Measurements from ENCODE around the gene RPH3AL. TPM values are rescaled to one million over a fixed set of nuclear protein-coding genes. Genes with fewer than 3 reads are reported as not detected.
A peak's percentile ranks its signal among the peaks of the same experiment; 100 is the strongest.

The RPH3AL gene
- total and polyA plus RNA-seq, 7 experiments from 2014 or later: 0.84 to 19.6 (median 4.3) TPM

DNA sequence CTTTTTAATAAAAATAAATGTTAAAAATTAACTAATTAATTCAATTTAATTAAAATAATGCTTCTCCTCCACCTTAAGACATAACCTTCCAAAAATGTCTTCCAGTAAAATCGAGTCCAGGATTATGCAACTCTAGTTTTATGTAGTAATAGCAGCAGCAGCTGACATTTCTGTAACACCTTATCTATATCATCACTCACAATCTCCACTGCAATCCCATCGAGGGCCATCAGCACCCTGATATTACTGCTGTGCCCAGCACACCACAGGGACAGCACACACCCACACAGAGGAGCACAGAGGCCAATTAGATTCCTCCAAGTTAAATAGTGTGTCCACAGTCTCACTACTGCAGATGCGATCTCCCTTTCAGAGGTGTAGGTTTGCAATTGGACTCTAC is 2.9 kb downstream of the RPH3AL start:
- no peaks in the 10 kb centered on the region for H3K36me3 Mint-ChIP-seq
- POLR2A ChIA-PET: no interaction called here
- intact Hi-C loops (cut with micrococcal nuclease): no loop called here

DNA sequence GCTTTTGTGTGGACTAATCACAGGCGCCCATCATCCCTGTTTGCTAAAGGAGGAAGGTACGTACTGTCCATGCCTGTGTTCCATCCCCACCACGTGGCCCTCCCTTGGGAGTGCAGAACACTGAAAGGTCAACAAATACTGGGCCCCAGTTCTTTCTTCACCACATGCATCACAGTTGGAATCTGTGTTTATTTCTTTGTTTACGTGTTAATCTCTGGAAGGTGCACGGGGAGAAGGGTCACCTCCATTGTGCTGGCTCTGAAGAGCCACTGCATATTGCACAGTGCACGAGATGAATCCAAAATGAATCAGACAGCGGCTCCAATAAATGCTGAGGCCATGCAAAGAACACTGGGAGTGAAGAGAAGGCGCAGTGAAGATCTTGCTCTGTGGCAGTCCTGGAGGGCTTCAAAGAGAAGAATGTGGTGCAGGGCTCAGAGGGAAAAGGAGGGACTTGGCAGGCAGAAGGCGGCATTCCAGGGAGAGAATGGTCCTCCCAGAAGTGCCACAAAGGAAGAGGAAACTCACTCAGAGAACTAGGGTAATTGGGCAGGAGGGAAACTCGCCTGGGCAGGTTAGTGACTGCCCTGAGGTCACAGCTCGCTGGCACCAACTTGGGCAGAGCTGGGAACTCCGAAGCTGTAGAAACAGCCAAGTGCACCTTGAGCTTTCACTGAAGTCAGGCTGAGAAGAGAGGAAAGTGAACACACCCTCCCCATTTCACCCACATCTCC is 3.7 kb downstream of the RPH3AL start:
- H3K4me3 ChIP-seq (ENCODE audit: low read length): no peak overlapping the region
- ChIA-PET CTCF (no interaction called here), POLR2A (interaction anchor here (0.7 kb wide), 1 partner anchor 15 kb away, joined by 3 read pairs; no protein-coding TSS in a partner anchor)
- H3K9me3 ChIP-seq (ENCODE audit: control insufficient read depth in 2 of 3, low read length in 3 of 3): no peaks in the 10 kb centered on the region
- DNase-seq (no peak), ATAC-seq (no peak)
- intact Hi-C loops (cut with micrococcal nuclease): no loop called here
- H3K27me3 ChIP-seq (ENCODE audit: control insufficient read depth in 2 of 2, insufficient read depth in 2 of 2, low read length in 2 of 2): no peaks in the 10 kb centered on the region
- peaks cover 0 to 8% (median 0%) of the 10 kb centered on the region in 11 donors for H3K9me3 Mint-ChIP-seq
- peaks cover 0 to 7% (median 5%) of the 10 kb centered on the region in 5 donors for H3K36me3 Mint-ChIP-seq
- H3K27me3 Mint-ChIP-seq: no peaks in the 10 kb centered on the region
- H3K4me3 Mint-ChIP-seq: no peak overlapping the region
- H3K36me3 ChIP-seq (ENCODE audit: control insufficient read depth in 2 of 3, insufficient read depth in 3 of 3, low read length in 3 of 3): no peaks in the 10 kb centered on the region
- H3K4me1 ChIP-seq (ENCODE audit: control insufficient read depth in 2 of 2, insufficient read depth in 2 of 2, low read length in 2 of 2): no peaks in the 10 kb centered on the region
- no peak overlapping the region for H3K27ac Mint-ChIP-seq
- peaks cover 0 to 16% (median 4%) of the 10 kb centered on the region in 7 donors for H3K4me1 Mint-ChIP-seq
- H3K27ac ChIP-seq (ENCODE audit: low read depth, low read length): no peak overlapping the region

More for the DNA sequence above, 2.9 kb downstream of the RPH3AL start:
- H3K27me3 ChIP-seq (ENCODE audit: control insufficient read depth in 2 of 2, insufficient read depth in 2 of 2, low read length in 2 of 2): no peaks in the 10 kb centered on the region
- Mint-ChIP-seq H3K4me1 (peaks cover 0 to 16% (median 4%) of the 10 kb centered on the region in 7 donors), H3K27me3 (no peaks in the 10 kb centered on the region), H3K27ac (peak overlapping the region in 1 of 9 donors; percentile 36), H3K9me3 (no peaks in the 10 kb centered on the region), H3K4me3 (no peak overlapping the region)
- CTCF ChIA-PET: no interaction called here
- no peaks in the 10 kb centered on the region for H3K36me3 ChIP-seq (ENCODE audit: control insufficient read depth in 2 of 3, insufficient read depth in 3 of 3, low read length in 3 of 3)
- H3K4me1 ChIP-seq (ENCODE audit: control insufficient read depth in 2 of 2, insufficient read depth in 2 of 2, low read length in 2 of 2): no peaks in the 10 kb centered on the region
- no peak overlapping the region for H3K27ac ChIP-seq (ENCODE audit: low read depth, low read length)
- no peak overlapping the region for H3K4me3 ChIP-seq (ENCODE audit: low read length)
- no peak for DNase-seq
- no peaks in the 10 kb centered on the region for H3K9me3 ChIP-seq (ENCODE audit: control insufficient read depth in 2 of 3, low read length in 3 of 3)
- no peak for ATAC-seq

DNA sequence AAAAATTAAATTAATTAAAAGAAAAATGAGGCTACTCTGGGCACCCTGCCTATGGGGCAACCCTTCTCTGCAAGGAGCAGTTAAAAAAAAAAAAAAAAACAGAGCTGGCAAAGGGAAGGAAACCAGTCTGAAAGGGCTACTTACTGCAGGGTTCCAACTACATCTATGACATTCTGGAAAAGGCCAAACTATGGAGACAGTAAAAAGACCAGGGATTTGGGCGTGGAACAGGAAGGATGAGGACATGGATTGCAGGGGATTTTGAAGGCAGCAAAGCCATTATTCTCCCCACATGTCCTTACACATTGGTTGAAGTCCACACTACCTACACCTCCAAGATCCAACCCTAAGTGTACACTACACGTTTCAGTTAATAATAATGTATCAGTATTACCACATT is 4.6 kb downstream of the RPH3AL start:
- peaks cover 0 to 10% (median 0%) of the 10 kb centered on the region in 11 donors for H3K9me3 Mint-ChIP-seq
- DNase-seq: no peak
- H3K36me3 ChIP-seq (ENCODE audit: control insufficient read depth in 2 of 3, insufficient read depth in 3 of 3, low read length in 3 of 3): no peaks in the 10 kb centered on the region
- no peak for ATAC-seq
- no peak overlapping the region for H3K4me3 ChIP-seq (ENCODE audit: low read length)
- H3K9me3 ChIP-seq (ENCODE audit: control insufficient read depth in 2 of 3, low read length in 3 of 3): no peaks in the 10 kb centered on the region
- ChIA-PET CTCF (no interaction called here), POLR2A (interaction anchor here (0.6 kb wide), 1 partner anchor 46 kb away, joined by 3 read pairs; no protein-coding TSS in a partner anchor)
- H3K4me1 Mint-ChIP-seq: peaks cover 0 to 13% (median 2%) of the 10 kb centered on the region in 7 donors
- intact Hi-C loops (cut with micrococcal nuclease): no loop called here
- no peak overlapping the region for H3K4me3 Mint-ChIP-seq
- peaks cover 0 to 7% (median 5%) of the 10 kb centered on the region in 5 donors for H3K36me3 Mint-ChIP-seq
- no peaks in the 10 kb centered on the region for H3K27me3 ChIP-seq (ENCODE audit: control insufficient read depth in 2 of 2, insufficient read depth in 2 of 2, low read length in 2 of 2)
- H3K27ac Mint-ChIP-seq: no peak overlapping the region
- no peaks in the 10 kb centered on the region for H3K27me3 Mint-ChIP-seq
- no peaks in the 10 kb centered on the region for H3K4me1 ChIP-seq (ENCODE audit: control insufficient read depth in 2 of 2, insufficient read depth in 2 of 2, low read length in 2 of 2)
- no peak overlapping the region for H3K27ac ChIP-seq (ENCODE audit: low read depth, low read length)

DNA sequence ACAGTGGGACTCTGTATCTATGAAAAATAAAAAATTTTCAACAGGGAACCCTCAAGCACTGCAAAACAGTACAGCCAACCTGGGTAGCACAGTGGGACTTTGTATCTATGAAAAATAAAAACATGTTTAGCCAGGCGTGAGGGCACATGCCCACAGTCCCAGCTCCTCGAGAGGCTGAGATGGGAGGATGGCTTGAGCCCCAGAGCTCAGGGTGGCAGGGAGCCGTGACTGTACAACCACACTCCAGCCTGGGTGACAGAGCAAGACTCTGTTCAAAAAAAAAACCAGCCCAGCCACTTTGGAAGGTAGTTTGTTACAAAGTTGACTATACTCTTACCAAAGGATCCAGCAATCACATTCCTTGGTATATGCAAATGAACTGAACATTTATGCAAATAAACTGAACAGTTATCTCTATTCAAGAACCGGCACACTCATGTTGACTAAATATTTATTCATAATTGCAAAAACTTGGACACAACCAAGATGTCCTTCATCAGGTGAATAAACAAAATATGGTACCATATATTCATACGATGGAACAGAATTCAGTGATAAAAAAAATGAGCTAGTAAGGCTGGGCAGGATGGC is 5.2 kb downstream of the RPH3AL start:
- intact Hi-C loops (cut with micrococcal nuclease): no loop called here
- ATAC-seq (no peak), DNase-seq (no peak)
- Mint-ChIP-seq H3K36me3 (peaks cover 0 to 7% (median 5%) of the 10 kb centered on the region in 5 donors), H3K27me3 (no peaks in the 10 kb centered on the region), H3K27ac (no peak overlapping the region), H3K4me1 (peaks cover 0 to 12% (median 0%) of the 10 kb centered on the region in 7 donors), H3K9me3 (peaks cover 0 to 10% (median 0%) of the 10 kb centered on the region in 11 donors), H3K4me3 (no peak overlapping the region)
- no peaks in the 10 kb centered on the region for H3K27me3 ChIP-seq (ENCODE audit: control insufficient read depth in 2 of 2, insufficient read depth in 2 of 2, low read length in 2 of 2)
- CTCF ChIA-PET: no interaction called here
- no peaks in the 10 kb centered on the region for H3K9me3 ChIP-seq (ENCODE audit: control insufficient read depth in 2 of 3, low read length in 3 of 3)
- H3K27ac ChIP-seq (ENCODE audit: low read depth, low read length): no peak overlapping the region
- POLR2A ChIA-PET: no interaction called here
- no peak overlapping the region for H3K4me3 ChIP-seq (ENCODE audit: low read length)
- H3K36me3 ChIP-seq (ENCODE audit: control insufficient read depth in 2 of 3, insufficient read depth in 3 of 3, low read length in 3 of 3): no peaks in the 10 kb centered on the region
- H3K4me1 ChIP-seq (ENCODE audit: control insufficient read depth in 2 of 2, insufficient read depth in 2 of 2, low read length in 2 of 2): no peaks in the 10 kb centered on the region

DNA sequence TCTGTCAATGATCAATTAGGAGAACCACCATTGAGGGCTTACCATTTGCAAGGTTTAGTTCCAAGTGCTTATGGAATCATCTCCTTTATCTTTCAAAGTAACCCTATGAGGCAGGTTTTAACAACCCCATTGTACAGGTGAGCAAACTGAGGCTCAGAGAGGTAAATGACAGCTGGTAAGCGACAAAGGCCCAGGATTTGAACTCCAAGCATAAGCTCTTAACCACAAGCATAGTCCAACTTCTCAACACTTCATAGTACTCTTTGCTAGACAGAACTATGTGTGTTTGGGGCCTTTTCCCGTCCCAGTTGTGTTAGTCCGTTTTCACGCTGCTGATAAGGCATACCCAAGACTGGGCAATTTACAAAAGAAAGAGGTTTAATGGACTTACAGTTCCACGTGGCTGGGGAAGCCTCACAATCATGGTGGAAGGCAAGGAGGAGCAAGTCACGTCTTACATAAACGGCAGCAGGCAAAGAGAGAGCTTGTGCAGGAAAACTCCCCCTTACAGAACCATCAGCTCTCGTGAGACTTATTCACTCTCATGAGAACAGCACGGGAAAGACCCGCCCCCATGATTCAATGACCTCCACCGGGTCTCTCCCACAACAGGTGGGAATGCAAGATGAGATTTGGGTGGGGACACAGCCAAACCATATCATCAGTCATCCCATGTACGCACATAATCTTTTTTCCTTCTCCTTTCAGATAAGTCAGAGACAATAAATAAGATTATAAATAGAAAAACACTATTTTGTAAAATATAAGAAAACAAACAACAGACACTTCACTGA is 6.4 kb downstream of the RPH3AL start:
- Histone ChIP-seq H3K4me3 (ENCODE audit: low read length) (no peak overlapping the region), H3K36me3 (ENCODE audit: control insufficient read depth in 2 of 3, insufficient read depth in 3 of 3, low read length in 3 of 3) (no peaks in the 10 kb centered on the region), H3K27me3 (ENCODE audit: control insufficient read depth in 2 of 2, insufficient read depth in 2 of 2, low read length in 2 of 2) (no peaks in the 10 kb centered on the region), H3K9me3 (ENCODE audit: control insufficient read depth in 2 of 3, low read length in 3 of 3) (no peaks in the 10 kb centered on the region), H3K27ac (ENCODE audit: low read depth, low read length) (no peak overlapping the region), H3K4me1 (ENCODE audit: control insufficient read depth in 2 of 2, insufficient read depth in 2 of 2, low read length in 2 of 2) (no peaks in the 10 kb centered on the region)
- Mint-ChIP-seq H3K27me3 (no peaks in the 10 kb centered on the region), H3K36me3 (peaks cover 0 to 7% (median 5%) of the 10 kb centered on the region in 5 donors), H3K9me3 (peaks cover 0 to 10% (median 0%) of the 10 kb centered on the region in 11 donors), H3K4me3 (no peak overlapping the region), H3K4me1 (peaks cover 0 to 9% (median under 1%) of the 10 kb centered on the region in 7 donors), H3K27ac (no peak overlapping the region)
- intact Hi-C loops (cut with micrococcal nuclease): no loop called here
- ATAC-seq (no peak), DNase-seq (no peak)
- ChIA-PET POLR2A (no interaction called here), CTCF (interaction anchor here (0.6 kb wide), 1 partner anchor 8 kb away, joined by 3 read pairs; no protein-coding TSS in a partner anchor)

DNA sequence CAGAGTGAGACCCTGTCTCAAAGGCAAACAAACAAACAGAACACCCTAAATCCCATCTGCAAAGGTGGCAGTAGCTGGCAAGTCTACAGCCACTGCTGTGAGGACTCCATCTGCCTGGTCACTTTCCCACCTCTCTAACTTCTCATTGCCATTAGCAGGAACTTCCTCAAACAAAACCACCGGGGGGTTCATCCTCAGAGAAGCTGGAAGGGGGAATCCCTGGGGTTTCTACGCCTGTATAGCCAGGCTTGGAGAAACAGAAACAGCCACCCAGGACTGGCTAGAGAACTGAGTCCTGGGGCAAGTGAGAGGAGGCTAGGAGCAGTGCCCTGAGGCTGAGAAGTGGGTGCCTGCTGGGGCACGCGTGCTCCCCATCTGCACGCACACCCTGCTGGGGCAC is 7.3 kb downstream of the RPH3AL start:
- Mint-ChIP-seq H3K27me3 (no peaks in the 10 kb centered on the region), H3K9me3 (peaks cover 0 to 10% (median 0%) of the 10 kb centered on the region in 11 donors), H3K36me3 (peaks cover 0 to 7% (median 5%) of the 10 kb centered on the region in 5 donors), H3K4me3 (no peak overlapping the region), H3K4me1 (peaks cover 0 to 6% (median 2%) of the 10 kb centered on the region in 7 donors), H3K27ac (no peak overlapping the region)
- ChIA-PET POLR2A (no interaction called here), CTCF (no interaction called here)
- no peak overlapping the region for H3K27ac ChIP-seq (ENCODE audit: low read depth, low read length)
- H3K36me3 ChIP-seq (ENCODE audit: control insufficient read depth in 2 of 3, insufficient read depth in 3 of 3, low read length in 3 of 3): no peaks in the 10 kb centered on the region
- intact Hi-C loops (cut with micrococcal nuclease): no loop called here
- ATAC-seq: no peak
- H3K4me3 ChIP-seq (ENCODE audit: low read length): no peak overlapping the region
- H3K27me3 ChIP-seq (ENCODE audit: control insufficient read depth in 2 of 2, insufficient read depth in 2 of 2, low read length in 2 of 2): no peaks in the 10 kb centered on the region
- H3K9me3 ChIP-seq (ENCODE audit: control insufficient read depth in 2 of 3, low read length in 3 of 3): no peaks in the 10 kb centered on the region
- DNase-seq: no peak
- no peaks in the 10 kb centered on the region for H3K4me1 ChIP-seq (ENCODE audit: control insufficient read depth in 2 of 2, insufficient read depth in 2 of 2, low read length in 2 of 2)
